Keratinocyte (primary cell): ENCODE data around the gene LIX1. TPM values are rescaled to one million over a fixed set of nuclear protein-coding genes. Genes with fewer than 3 reads are reported as not detected.

Source experiments
- DNase-seq: peaks from one replicate; pipeline ENCODE4 v3.0.0-alpha.2; 2011; ENCODE audit warnings: low read depth, missing footprints, low spot score
- FAIRE-seq: peaks from 2 replicates; lab custom pipeline; 2011; peaks lifted over from hg19 to GRCh38; lab: Jason Lieb, UNC
- H2AFZ ChIP-seq: 2 replicates; pipeline ENCODE4 v1.6.0; 2012; ENCODE audit warnings: low read length, control low read depth, inconsistent platforms; ENCODE audit not compliant: control insufficient read depth
- H3K27ac ChIP-seq: 2 replicates; pipeline ENCODE4 v1.5.1; 2011; ENCODE audit warnings: low read length; ENCODE audit not compliant: control insufficient read depth, insufficient read depth
- H3K27me3 ChIP-seq: 3 replicates; pipeline ENCODE4 v1.6.0; 2011; ENCODE audit warnings: low read length; ENCODE audit not compliant: control insufficient read depth, insufficient read depth; ENCODE audit errors: extremely low read depth
- H3K36me3 ChIP-seq, 2 experiments: 2 replicates in 1 of 2; 3 replicates in 1 of 2; pipeline ENCODE4 v1.5.1; 2011; ENCODE audit warnings: low read length in 2 of 2, mild to moderate bottlenecking in 1 of 2; ENCODE audit not compliant: control insufficient read depth in 2 of 2, insufficient read depth in 2 of 2; ENCODE audit errors: extremely low read depth in 1 of 2
- H3K4me1 ChIP-seq: 3 replicates; pipeline ENCODE4 v1.5.1; 2011; ENCODE audit warnings: low read length; ENCODE audit not compliant: control insufficient read depth, insufficient read depth; ENCODE audit errors: extremely low read depth
- H3K4me2 ChIP-seq: 3 replicates; pipeline ENCODE4 v1.6.0; 2011; ENCODE audit warnings: low read depth, low read length; ENCODE audit not compliant: control insufficient read depth, insufficient read depth; ENCODE audit errors: extremely low read depth
- H3K4me3 ChIP-seq, 3 experiments: fragments of 200-600 bp in 1 of 3; sonication (generic) in 1 of 3; 2 replicates in 2 of 3; 3 replicates in 1 of 3; pipeline ENCODE4 v1.5.1; 2011 to 2016; ENCODE audit warnings: low read length in 3 of 3, mild to moderate bottlenecking in 3 of 3, control low read depth in 2 of 3, inconsistent platforms in 1 of 3, low read depth in 1 of 3, mixed read lengths in 1 of 3, mixed run types in 1 of 3, moderate library complexity in 1 of 3; ENCODE audit not compliant: control insufficient read depth in 2 of 3, insufficient read depth in 2 of 3; ENCODE audit errors: extremely low read depth in 1 of 3
- H3K79me2 ChIP-seq: 2 replicates; pipeline ENCODE4 v1.6.0; 2012; ENCODE audit warnings: low read length; ENCODE audit not compliant: control insufficient read depth, insufficient read depth
- H3K9ac ChIP-seq: 3 replicates; pipeline ENCODE4 v1.6.0; 2011; ENCODE audit warnings: low read length; ENCODE audit not compliant: control insufficient read depth, insufficient read depth; ENCODE audit errors: extremely low read depth
- H3K9me1 ChIP-seq: 3 replicates; pipeline ENCODE4 v1.6.0; 2011; ENCODE audit warnings: low read length; ENCODE audit not compliant: control insufficient read depth, insufficient read depth; ENCODE audit errors: extremely low read depth
- H3K9me3 ChIP-seq: 2 replicates; pipeline ENCODE4 v1.5.1; 2012; ENCODE audit warnings: low read depth, low read length; ENCODE audit not compliant: control insufficient read depth
- H4K20me1 ChIP-seq: 3 replicates; pipeline ENCODE4 v1.6.0; 2011; ENCODE audit warnings: low read length; ENCODE audit not compliant: control insufficient read depth, insufficient read depth; ENCODE audit errors: extremely low read depth
- CTCF ChIP-seq, 3 experiments: IDR thresholded peaks in 1 of 3; conservative IDR thresholded peaks in 1 of 3; optimal IDR thresholded peaks in 1 of 3; 2 replicates in 2 of 3; 3 replicates in 1 of 3; pipeline versions ENCODE3 to v1.5.1; 2011; ENCODE audit warnings: low read length in 3 of 3, mild to moderate bottlenecking in 3 of 3, moderate library complexity in 2 of 3, control low read depth in 1 of 3, inconsistent platforms in 1 of 3; ENCODE audit not compliant: insufficient read depth in 2 of 3; ENCODE audit errors: extremely low read depth in 1 of 3
- EZH2 ChIP-seq: IDR thresholded peaks from one replicate; pipeline ENCODE4 v1.6.1; 2012; ENCODE audit warnings: inconsistent platforms, mild to moderate bottlenecking, low read length, moderate library complexity
- dilution Hi-C: fragments of 300-500 bp; cut with MboI; formaldehyde crosslinking; loops from one replicate; pipeline ENCODE4 v1.7.0; 2020; ENCODE audit warnings: low sequenced_read_pairs; ENCODE audit not compliant: extremely low pct_ligation_motif_present
- polyA plus RNA-seq, 5 experiments: library from polyadenylated mRNA; depleted of rRNA in 3 of 5; stranded (reverse) in 3 of 5; stranded (forward) in 1 of 5; unstranded in 1 of 5; fragments of >200 nt; gene quantifications; 1 replicate in 1 of 5; 2 replicates in 3 of 5; 3 replicates in 1 of 5; pipeline versions ENCODE4 v1.2.1 to v1.2.3, GENCODE V29; 2011 to 2012; ENCODE audit warnings: missing spikeins in 2 of 5, low read depth in 1 of 5, low replicate concordance in 1 of 5

Gene LIX1
- polyA plus RNA-seq, 1 donor (not counting 4 experiments of a cell fraction or from before 2014, with no cell fraction given): not detected

- dilution Hi-C loops: loop anchor here (25.0 kb wide), 1 partner anchor 135 kb away; no protein-coding TSS in a partner anchor
- H3K4me1 ChIP-seq: no peaks in the 10 kb centered on the region
- DNase-seq (no peak), FAIRE-seq (peak; percentile 23)
- H3K27me3 ChIP-seq: no peaks in the 10 kb centered on the region
- H3K27ac ChIP-seq: no peak overlapping the region
- H3K9ac ChIP-seq: no peak overlapping the region
- H3K9me3 ChIP-seq: no peaks in the 10 kb centered on the region
- no peaks in the 10 kb centered on the region for H3K79me2 ChIP-seq
- peaks cover 4 to 32% of the 10 kb centered on the region in 2 experiments for H3K36me3 ChIP-seq
- no peaks in the 10 kb centered on the region for H3K9me1 ChIP-seq
- no peak overlapping the region for H3K4me2 ChIP-seq
- H3K4me3 ChIP-seq: no peak overlapping the region
- no peaks in the 10 kb centered on the region for H4K20me1 ChIP-seq
- no peak overlapping the region for H2AFZ ChIP-seq
- TF ChIP-seq EZH2 (no peak), CTCF (optimal IDR thresholded peaks at IDR 0.05 in 1 of 3, IDR thresholded peaks at IDR 0.05 in 1 of 3, conservative IDR thresholded peaks at IDR 0.05 in 1 of 3; ENCODE audit: extremely low read depth in 1 of 3, insufficient read depth in 2 of 3, low read length in 3 of 3) (no peak)
These were observed 29.8 kb upstream of the LIX1 start for GRCh38 chr5:97172227-97172626.

GRCh38 chr5:97171703-97172102 lies 29.3 kb upstream of the LIX1 start:
- H3K9me3 ChIP-seq: no peaks in the 10 kb centered on the region
- FAIRE-seq: no peak
- H3K27ac ChIP-seq: no peak overlapping the region
- H3K4me2 ChIP-seq: no peak overlapping the region
- no peaks in the 10 kb centered on the region for H3K79me2 ChIP-seq
- H3K27me3 ChIP-seq: no peaks in the 10 kb centered on the region
- no peak for TF ChIP-seq EZH2
- no peak for TF ChIP-seq CTCF (optimal IDR thresholded peaks at IDR 0.05 in 1 of 3, IDR thresholded peaks at IDR 0.05 in 1 of 3, conservative IDR thresholded peaks at IDR 0.05 in 1 of 3; ENCODE audit: extremely low read depth in 1 of 3, insufficient read depth in 2 of 3, low read length in 3 of 3)
- no peaks in the 10 kb centered on the region for H4K20me1 ChIP-seq
- peaks cover 4 to 27% of the 10 kb centered on the region in 2 experiments for H3K36me3 ChIP-seq
- H2AFZ ChIP-seq: no peak overlapping the region
- H3K4me1 ChIP-seq: no peaks in the 10 kb centered on the region
- H3K9me1 ChIP-seq: no peaks in the 10 kb centered on the region
- H3K9ac ChIP-seq: no peak overlapping the region
- no peak overlapping the region for H3K4me3 ChIP-seq
- DNase-seq: no peak
- dilution Hi-C loops: loop anchor here (25.0 kb wide), 1 partner anchor 134 kb away; no protein-coding TSS in a partner anchor
